GM19193 (cell line): ENCODE data around the gene SLC6A1.

Source experiments
- POLR2A ChIP-seq: IDR thresholded peaks from 4 replicates; pipeline ENCODE4 v1.6.1; 2011; ENCODE audit not compliant: insufficient read depth, insufficient read length; ENCODE audit errors: extremely low read depth

The SLC6A1 gene

DNA sequence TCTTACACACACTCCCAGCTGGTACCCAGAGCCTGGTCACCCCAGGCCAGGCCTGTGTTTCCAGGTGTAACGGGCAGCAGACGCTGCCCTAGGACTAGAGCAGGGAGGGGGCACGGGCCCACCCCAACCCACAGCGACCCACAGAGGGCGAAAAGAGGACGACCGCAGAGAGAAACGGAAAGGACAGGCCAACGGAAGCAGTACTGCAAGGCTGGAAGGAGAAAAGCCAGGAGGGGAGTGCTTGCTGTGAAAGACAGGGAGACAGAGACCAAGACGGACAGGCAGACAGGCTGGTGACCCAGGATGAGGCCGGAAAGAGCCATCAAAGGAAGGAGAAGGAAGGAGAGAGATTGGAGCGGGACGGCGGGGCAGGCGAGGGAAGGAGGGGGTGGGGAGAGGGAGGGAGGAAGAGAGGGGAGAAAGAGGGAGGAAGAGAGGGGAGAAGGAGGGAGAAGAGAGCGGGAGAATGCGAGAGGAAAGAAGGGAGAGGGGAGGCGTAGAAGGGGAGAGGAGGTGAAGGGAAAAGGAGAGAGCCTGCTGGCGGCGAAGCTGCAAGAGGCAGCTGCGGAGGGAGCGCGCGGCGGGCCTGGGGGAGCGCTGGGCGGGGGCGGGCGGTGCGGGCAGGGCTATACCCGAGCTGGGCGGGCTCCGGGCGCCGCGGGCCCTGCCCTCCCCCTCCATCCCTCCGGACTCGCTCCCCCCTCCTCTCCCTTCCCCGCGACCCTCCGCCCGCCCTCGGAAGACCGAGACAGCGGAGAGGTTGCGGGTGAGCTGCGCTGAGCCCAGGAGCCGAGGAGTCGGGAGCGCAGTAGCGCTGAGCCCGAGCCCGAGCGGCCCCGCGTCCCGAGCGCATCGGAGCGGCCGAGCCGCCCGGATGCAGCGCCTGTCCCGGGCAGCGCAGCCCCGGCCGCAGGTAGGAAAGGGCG, at the start of gene SLC6A1:
TSS of gene SLC6A1 (plus strand) at position 732 of the 926 bp plus-strand sequence. CDS start 24,464 bp downstream, outside the sequence.
- no peak for TF ChIP-seq POLR2A

DNA sequence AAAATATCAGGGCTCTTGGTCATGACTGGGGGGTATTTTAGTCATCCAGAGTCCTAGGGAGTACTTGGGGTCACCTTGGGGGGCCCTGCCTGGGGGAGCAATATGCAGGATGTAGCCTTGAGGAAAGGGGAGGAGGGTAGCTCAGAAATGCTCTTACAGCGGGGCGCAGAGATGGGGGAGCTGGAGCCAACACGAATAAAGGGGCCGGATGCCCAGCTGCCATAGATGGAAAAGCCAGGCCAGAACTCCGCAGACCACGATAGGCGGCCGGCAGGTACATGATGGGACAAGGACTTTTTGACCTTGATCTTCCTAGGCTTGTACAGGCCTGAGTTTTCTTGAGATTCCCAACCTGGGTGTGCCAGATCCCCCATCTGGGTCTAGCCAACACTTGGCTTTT, 47.7 kb upstream of the SLC6A1 start:
- TF ChIP-seq POLR2A = no peak

GRCh38 chr3:10945683-10946287, 46.8 kb upstream of the SLC6A1 start:
- no peak for TF ChIP-seq POLR2A

- TF ChIP-seq POLR2A = no peak
Observed at GRCh38 chr3:10946526-10946925, 46.0 kb upstream of the SLC6A1 start.

DNA sequence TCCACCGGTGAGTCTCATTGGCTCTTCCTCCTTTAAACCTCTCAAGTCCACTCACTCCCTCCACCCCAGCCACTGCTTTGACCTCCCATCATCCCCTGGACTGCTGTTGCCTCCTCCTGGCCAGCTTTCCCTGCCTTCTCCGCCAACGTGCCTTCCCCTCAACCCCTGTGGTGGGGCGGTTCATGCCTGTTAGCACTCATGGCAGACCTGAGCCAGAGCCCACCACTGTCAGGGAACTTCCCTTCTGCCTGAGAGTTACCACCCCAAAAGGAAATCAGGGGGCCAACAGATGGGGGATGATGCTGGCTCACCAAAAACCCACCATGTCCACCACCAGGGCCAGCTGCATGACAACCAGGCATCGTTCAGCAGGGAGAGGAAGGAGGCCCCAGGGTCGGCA, 44.2 kb upstream of the SLC6A1 start:
- TF ChIP-seq POLR2A = no peak

- no peak for TF ChIP-seq POLR2A
Observed at GRCh38 chr3:10949197-10949596, 43.4 kb upstream of the SLC6A1 start.

DNA sequence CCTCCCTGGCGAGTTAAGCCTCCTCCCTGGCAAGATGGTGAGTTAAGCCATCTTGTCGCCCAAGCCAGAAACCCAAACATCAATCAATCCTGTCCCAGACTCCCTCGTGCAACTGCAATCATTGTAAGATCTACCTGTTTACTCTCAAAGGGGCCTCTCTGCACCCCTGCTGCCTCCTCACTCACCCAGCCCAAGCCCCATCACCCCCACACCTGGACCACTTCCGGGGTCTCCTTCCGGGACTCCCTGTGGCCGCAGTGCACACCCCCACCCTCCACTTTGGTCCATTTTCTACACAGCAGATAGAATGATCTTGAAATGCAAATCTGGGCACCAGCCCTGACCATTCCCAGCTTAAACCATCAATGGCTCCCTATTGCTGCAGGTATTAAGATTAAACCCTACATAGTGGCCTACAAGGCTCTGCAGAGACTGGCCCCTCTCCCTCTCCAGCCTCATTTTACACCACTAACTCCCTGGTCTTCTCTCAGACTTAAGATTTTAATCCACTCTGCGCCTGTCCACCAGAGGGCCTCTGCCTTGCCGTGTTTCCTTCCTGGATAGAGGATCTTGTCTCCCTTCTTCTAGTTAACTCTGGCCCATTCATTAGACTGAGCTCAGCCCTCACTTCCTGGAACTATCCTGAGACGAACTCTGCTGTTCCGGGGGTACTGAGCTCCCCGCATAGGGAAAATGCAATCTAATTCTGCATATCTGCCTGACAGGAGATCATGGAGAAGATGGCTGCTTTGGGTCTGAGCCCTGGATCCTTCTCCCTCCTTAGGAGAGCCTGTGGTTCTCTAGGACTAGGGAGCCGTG, 41.9 kb upstream of the SLC6A1 start:
- TF ChIP-seq POLR2A = no peak

DNA sequence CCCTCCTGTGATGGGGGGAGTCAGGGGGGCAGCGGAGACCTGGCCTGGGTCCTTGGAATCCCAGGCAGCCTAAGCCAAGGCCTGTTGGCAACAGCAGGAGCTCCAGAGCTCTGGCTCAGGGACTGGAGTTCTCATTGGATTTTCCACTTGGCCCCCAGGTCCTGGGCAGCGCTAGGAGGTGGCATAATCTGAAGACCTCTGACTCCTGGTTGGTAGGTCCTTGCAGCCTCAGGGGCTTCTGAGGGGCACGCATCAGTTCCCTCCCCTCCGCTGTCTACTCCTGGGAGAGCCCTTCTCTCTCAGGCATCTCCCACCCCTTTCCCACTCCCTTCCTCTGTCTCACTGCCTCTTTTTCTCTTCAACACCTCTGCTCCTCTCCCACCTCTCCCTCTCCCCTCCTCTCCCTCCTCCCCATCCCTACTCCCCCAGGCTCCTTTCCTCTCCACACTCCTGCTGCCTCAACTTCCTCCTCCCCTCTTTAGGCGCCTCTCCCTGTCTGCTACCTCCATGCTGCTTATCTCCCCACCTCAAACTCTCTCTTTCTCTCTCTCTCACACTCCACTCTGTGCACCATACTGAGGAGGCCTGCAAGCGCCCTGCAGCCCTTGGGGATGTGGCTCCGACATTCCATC, 41.1 kb upstream of the SLC6A1 start:
- no peak for TF ChIP-seq POLR2A

DNA sequence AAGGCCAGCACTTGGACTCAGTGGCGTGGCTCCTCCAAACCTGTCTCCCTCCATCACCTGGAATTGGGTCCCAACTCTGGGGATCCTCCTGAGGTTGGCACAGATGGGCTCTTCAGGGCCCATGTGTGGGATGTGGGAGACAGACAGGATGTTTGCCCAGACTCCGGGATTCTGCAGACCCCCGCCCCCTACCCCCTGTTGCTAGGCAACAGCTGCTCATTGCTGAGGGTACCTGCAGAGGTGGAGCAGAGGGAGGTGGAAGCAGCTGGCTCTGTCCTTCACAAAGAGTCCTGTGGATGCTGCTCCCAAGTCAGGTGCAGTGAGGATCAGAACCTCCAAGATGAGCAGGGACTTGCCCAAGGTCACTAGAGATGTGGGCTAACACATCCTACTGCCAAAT, 40.0 kb upstream of the SLC6A1 start:
- TF ChIP-seq POLR2A = no peak

GRCh38 chr3:10954740-10955139, 37.8 kb upstream of the SLC6A1 start:
- TF ChIP-seq POLR2A = no peak

DNA sequence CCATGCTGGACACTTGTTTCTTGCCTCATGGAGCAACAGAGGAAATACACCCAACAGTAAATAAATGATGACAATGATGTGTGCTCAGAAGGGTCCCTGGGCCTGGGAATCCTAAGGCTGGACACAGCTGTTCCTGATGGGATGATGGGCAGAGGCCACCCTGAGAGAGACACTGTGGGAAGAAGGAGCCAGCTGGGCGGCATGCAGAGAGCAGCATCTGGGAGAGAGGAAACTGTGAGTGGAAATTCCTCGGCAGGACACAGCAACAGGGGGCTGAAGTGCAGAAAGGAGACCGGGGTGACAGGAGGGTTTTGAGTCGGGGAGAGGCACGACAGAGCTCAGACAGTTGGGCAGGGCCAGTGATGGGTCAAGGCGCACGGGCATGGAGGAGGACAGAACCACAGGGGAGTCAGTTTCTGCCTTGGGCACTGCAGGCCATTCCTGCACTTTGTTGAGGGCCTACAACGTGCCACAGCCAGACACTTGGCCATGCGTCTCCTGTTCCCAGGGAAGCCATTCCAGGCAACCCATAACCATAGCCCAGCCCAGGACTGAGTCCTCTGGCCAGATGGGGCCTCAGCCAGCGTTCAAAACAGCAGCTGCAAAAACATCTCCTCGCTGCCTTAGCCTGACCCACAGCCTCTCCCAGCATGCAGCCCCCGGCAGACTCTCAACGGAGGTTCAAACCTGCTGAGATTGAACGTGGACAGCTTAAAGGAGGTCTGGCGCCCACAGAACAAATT, 36.7 kb upstream of the SLC6A1 start:
- TF ChIP-seq POLR2A = no peak

- TF ChIP-seq POLR2A = no peak
Observed at GRCh38 chr3:10956531-10956930, 36.0 kb upstream of the SLC6A1 start.

DNA sequence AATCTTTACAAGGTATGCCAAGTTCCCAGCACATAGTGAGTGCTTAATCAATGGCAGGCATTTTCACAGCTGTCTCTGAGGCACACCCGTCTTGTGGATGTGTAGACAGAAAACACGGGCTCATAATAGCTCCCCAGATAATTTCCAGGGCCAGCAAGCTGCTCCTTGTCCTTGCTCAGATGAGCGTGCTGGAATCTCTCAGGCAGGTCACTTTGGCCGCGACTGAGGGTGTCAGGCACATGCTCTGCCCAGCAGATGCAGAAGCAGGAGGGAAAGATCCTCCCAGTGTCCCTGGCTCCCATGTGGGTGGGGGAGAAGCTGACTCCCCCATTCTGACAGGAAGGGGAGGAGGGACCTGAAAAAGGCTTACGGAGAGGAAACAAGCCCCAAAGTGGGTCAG, 35.6 kb upstream of the SLC6A1 start:
- TF ChIP-seq POLR2A = no peak
